Lung (tissue), 12 donors: ENCODE results near the gene AMBRA1. TPM values are rescaled to one million over a fixed set of nuclear protein-coding genes. Genes with fewer than 3 reads are reported as not detected.

Experiments
- ATAC-seq: fragments of 200-7000 bp; cut with Tn5 transposase; one replicate; pipeline ENCODE4 v1.9.1; 2020; ENCODE audit warnings: moderate number of reproducible peaks; ENCODE audit not compliant: insufficient read depth, low FRiP score
- DNase-seq, 3 donors: peaks; one replicate each; pipeline ENCODE4 v3.0.0-alpha.2; 2013 to 2017
- H3K27ac ChIP-seq, 2 donors: one replicate each; pipeline ENCODE4 v1.5.1; 2013; ENCODE audit warnings: mild to moderate bottlenecking in 2 of 2, moderate library complexity in 2 of 2, control low read depth in 1 of 2, inconsistent platforms in 1 of 2, low read depth in 1 of 2, low read length in 1 of 2
- H3K27me3 ChIP-seq, 3 donors: one replicate each; pipeline ENCODE4 v1.5.1; 2013; ENCODE audit warnings: low read length in 2 of 3; ENCODE audit not compliant: control insufficient read depth in 3 of 3, insufficient read depth in 3 of 3
- H3K36me3 ChIP-seq, 4 donors: one replicate each; pipeline ENCODE4 v1.5.1; 2013; ENCODE audit warnings: low read length in 4 of 4, mild to moderate bottlenecking in 1 of 4, moderate library complexity in 1 of 4; ENCODE audit not compliant: control insufficient read depth in 4 of 4, insufficient read depth in 4 of 4
- H3K4me1 ChIP-seq, 5 donors: one replicate each; pipeline ENCODE4 v1.5.1; 2013; ENCODE audit warnings: low read length in 5 of 5, mild to moderate bottlenecking in 2 of 5, moderate library complexity in 1 of 5; ENCODE audit not compliant: control insufficient read depth in 5 of 5, insufficient read depth in 5 of 5
- H3K4me3 ChIP-seq: one replicate; pipeline ENCODE4 v1.5.1; 2013; ENCODE audit warnings: mild to moderate bottlenecking, control low read depth, moderate library complexity
- H3K9ac ChIP-seq, 2 donors: one replicate each; pipeline ENCODE4 v1.5.1; 2013; ENCODE audit warnings: low read length in 2 of 2, control low read depth in 1 of 2; ENCODE audit not compliant: insufficient read depth in 1 of 2
- H3K9me3 ChIP-seq, 4 donors: one replicate each; pipeline ENCODE4 v1.5.1; 2013; ENCODE audit warnings: low read length in 3 of 4, mild to moderate bottlenecking in 1 of 4, moderate library complexity in 1 of 4; ENCODE audit not compliant: control insufficient read depth in 4 of 4, insufficient read depth in 3 of 4
- WGBS, 2 donors: extraction: QIAGEN DNeasy Blood & Tissue Kit; methylation state at CpG; one replicate each; pipeline ENCODE4 v1.1.7; 2013; 5-methylcytosine and 5-hydroxymethylcytosine counted together
- polyA plus RNA-seq, 2 donors: library from polyadenylated mRNA; stranded (reverse); fragments of 200-250 nt; gene quantifications; one replicate each; pipeline ENCODE4 v1.2.1, GENCODE V29; 2013
- total RNA-seq, 2 donors: library from RNA; depleted of rRNA in 1 of 2; stranded (reverse); fragments of >200 nt in 1 of 2; gene quantifications; one replicate each; pipeline ENCODE4 v1.2.1, GENCODE V29; 2014 to 2021
- TF ChIP-seq, protein P1 (sequence below): IDR thresholded peaks from 2 replicates; pipeline ENCODE4 v1.5.1; 2012; ENCODE audit warnings: mild to moderate bottlenecking; ENCODE audit errors: control extremely low read depth, extremely low read depth
- donor health status: control.
- donor health status: control.
- donor health status: Bipolar disorder and iron deficiency.
- donor health status: healthy.
- donor health status: DM: yes; HTN: yes; CAD: no.

AMBRA1 gene
- total and polyA plus RNA-seq, 4 donors: 7.4 to 41.2 (median 23.7) TPM

DNA sequence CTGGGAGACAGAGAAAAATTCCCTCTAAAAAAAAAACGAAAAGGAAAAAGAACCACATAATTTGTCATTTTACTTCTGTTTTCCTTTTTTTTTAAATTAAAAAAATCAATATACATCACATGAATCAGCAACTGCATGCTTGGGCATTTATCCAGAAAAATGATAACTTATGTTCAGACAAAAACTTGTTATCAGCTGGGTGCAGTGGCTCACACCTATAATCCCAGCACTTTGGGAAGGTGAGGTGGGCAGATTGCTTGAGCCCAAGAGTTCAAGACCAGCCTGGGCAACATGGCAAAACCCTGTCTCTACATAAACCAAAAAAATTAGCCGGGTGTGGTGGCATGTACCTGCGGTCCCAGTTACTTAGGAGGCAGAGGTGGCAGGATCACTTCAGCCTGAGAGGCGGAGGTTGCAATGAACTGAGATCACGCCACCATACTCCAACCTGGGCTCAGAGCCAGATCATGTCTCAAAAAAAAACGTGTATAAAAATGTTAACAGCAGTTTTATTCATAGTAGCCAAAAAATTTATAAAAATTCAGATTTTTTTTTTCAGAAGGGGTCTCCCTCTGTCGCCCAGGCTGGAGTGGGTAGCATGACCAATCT is 28.5 kb downstream of the AMBRA1 start:
- TF ChIP-seq, protein P1, sequence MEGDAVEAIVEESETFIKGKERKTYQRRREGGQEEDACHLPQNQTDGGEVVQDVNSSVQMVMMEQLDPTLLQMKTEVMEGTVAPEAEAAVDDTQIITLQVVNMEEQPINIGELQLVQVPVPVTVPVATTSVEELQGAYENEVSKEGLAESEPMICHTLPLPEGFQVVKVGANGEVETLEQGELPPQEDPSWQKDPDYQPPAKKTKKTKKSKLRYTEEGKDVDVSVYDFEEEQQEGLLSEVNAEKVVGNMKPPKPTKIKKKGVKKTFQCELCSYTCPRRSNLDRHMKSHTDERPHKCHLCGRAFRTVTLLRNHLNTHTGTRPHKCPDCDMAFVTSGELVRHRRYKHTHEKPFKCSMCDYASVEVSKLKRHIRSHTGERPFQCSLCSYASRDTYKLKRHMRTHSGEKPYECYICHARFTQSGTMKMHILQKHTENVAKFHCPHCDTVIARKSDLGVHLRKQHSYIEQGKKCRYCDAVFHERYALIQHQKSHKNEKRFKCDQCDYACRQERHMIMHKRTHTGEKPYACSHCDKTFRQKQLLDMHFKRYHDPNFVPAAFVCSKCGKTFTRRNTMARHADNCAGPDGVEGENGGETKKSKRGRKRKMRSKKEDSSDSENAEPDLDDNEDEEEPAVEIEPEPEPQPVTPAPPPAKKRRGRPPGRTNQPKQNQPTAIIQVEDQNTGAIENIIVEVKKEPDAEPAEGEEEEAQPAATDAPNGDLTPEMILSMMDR: no peak
- Histone ChIP-seq H3K4me3 (no peak overlapping the region), H3K36me3 (no peaks in the 10 kb centered on the region), H3K9me3 (no peaks in the 10 kb centered on the region), H3K27me3 (no peaks in the 10 kb centered on the region), H3K9ac (no peak overlapping the region), H3K4me1 (peaks cover 0 to 11% (median 3%) of the 10 kb centered on the region in 5 donors), H3K27ac (no peak overlapping the region)
- WGBS, 2 donors: 56 to 78% methylated on average over 7 of the region's 7 CpGs
- ATAC-seq: no peak
- DNase-seq: peak in 2 of 3 donors; percentile 25 to 54

DNA sequence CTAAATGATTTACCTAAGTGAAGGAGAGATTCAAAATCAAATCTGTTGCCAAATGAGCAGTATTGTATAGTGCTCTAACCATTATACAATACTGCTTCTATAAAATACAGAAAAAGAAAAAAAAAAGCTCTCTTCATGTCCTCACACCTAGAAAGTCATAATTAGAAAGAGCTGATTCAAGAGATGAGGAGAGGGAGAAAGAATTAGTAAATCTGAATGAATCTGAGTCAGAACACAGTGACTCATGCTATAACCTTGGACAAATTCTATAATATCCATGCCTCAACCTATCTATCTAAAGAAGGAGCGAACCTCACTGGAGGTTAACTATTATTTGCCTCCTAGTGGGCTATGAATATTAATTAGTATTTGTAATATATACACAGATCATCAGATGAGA is 29.4 kb downstream of the AMBRA1 start:
- TF ChIP-seq, protein P1: no peak
- Histone ChIP-seq H3K9ac (no peak overlapping the region), H3K4me3 (no peak overlapping the region), H3K36me3 (no peaks in the 10 kb centered on the region), H3K4me1 (peaks cover 2 to 18% (median 5%) of the 10 kb centered on the region in 5 donors), H3K9me3 (no peaks in the 10 kb centered on the region), H3K27me3 (no peaks in the 10 kb centered on the region), H3K27ac (no peak overlapping the region)
- WGBS, 2 donors: 97 to 98% methylated on average over 1 of the region's 1 CpG
- ATAC-seq: no peak
- DNase-seq: no peak

DNA sequence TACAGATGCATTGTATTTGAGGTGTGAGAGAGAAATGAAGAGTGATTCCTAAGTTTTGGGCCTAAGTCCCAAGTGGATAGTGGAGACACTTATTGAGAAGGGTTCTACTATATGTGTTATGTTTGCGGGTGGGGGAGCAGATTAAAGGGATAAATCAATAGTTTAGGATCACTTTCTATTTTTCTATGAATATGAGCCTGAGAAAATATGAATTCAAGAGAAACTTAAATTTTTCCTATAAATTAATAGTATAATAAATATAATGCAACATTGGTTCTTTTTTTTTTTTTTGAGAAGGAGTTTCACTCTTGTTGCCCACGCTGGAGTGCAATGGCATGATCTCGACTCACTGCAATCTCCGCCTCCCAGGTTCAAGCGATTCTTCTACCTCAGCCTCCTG is 31.3 kb downstream of the AMBRA1 start:
- TF ChIP-seq, protein P1: no peak
- Histone ChIP-seq H3K9ac (no peak overlapping the region), H3K36me3 (no peaks in the 10 kb centered on the region), H3K27me3 (no peaks in the 10 kb centered on the region), H3K27ac (no peak overlapping the region), H3K4me3 (no peak overlapping the region), H3K9me3 (no peaks in the 10 kb centered on the region), H3K4me1 (peaks cover 3 to 18% (median 6%) of the 10 kb centered on the region in 5 donors)
- no peak for ATAC-seq
- DNase-seq: no peak
- WGBS, 2 donors: 95 to 96% methylated on average over 5 of the region's 5 CpGs
